K562 treated with DMSO at 1 percent for 24 hours (cell line): Measurements from ENCODE around the gene KCNC1. TPM values are rescaled to one million over a fixed set of nuclear protein-coding genes. Genes with fewer than 3 reads are reported as not detected.

Source experiments
- total RNA-seq: library from RNA; unstranded; fragments of 300-600 nt; gene quantifications from 2 replicates; pipeline ENCODE4 v1.2.3, GENCODE V29; 2022; ENCODE audit warnings: low read depth; ENCODE audit not compliant: insufficient read depth

Gene KCNC1
- total RNA-seq, result not detected in 2 replicates

DNA sequence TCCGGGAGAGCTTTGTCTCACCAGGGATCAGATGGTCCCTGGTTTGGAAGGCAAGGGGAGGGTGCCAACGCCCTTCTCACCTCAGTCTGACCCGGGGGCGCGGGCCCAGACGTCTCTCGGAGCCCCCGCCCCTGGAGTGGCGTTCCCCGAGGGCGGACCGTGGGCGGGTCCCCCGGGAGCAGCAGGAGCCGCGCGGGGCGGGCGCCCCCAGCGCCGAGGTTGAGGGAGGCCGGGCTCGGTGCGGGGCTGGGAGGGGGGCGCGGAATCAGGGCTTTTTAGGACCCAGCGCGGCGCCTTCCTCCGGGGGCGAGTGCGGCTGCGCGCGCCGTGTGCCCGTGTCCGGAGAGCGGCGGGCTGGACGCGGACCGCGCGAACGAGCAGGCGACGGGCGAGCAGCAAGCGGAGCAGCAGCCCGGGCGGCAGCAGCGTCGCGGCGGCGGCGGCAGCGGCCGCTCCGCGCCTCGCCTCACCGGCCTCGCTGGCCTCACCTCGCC lies at the start of gene KCNC1:
KCNC1 (plus strand) TSS at position 364 of the 494 bp plus-strand sequence. CDS start 1,222 bp downstream, outside the sequence.

DNA sequence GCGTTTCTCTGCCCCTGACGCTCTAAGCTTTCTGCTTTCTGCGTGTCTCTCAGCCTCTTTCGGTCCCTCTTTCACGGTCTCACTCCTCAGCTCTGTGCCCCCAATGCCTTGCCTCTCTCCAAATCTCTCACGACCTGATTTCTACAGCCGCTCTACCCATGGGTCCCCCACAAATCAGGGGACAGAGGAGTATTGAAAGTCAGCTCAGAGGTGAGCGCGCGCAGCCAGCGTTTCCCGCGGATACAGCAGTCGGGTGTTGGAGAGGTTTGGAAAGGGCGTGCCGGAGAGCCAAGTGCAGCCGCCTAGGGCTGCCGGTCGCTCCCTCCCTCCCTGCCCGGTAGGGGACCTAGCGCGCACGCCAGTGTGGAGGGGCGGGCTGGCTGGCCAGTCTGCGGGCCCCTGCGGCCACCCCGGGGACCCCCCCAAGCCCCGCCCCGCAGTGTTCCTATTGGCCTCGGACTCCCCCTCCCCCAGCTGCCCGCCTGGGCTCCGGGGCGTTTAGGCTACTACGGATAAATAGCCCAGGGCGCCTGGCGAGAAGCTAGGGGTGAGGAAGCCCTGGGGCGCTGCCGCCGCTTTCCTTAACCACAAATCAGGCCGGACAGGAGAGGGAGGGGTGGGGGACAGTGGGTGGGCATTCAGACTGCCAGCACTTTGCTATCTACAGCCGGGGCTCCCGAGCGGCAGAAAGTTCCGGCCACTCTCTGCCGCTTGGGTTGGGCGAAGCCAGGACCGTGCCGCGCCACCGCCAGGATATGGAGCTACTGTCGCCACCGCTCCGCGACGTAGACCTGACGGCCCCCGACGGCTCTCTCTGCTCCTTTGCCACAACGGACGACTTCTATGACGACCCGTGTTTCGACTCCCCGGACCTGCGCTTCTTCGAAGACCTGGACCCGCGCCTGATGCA lies 15.3 kb upstream of the KCNC1 start, which contains the start of gene MYOD1:
MYOD1 (plus strand) TSS at position 544 of the 910 bp plus-strand sequence; CDS start at position 756, 212 bp downstream.

Other genes starting within 250 kb of the KCNC1 start
- gene USH1C, start 190.4 kb upstream of the KCNC1 start, total RNA-seq, result not detected in 2 replicates
- not detected in 2 replicates for gene OTOG, start 187.5 kb upstream of the KCNC1 start, total RNA-seq
- gene MYOD1, start 15.2 kb upstream of the KCNC1 start, total RNA-seq, result not detected in 2 replicates